Activated naive CD8-positive, alpha-beta T cell treated with anti-CD3 and anti-CD28 coated beads, Interleukin-2, amount 50 U/mL, for 16 hours (primary cell): ENCODE data around the gene SERTAD2.

Source experiments
- DNase-seq: peaks from one replicate; pipeline ENCODE4 v3.0.0-alpha.2; 2020; ENCODE audit warnings: low read depth, low spot score

Gene SERTAD2

GRCh38 chr2:64675860-64676259 lies 22.1 kb upstream of the SERTAD2 start:
- peak; percentile 59 for DNase-seq

GRCh38 chr2:64672708-64673107 lies 19.0 kb upstream of the SERTAD2 start:
- DNase-seq, result no peak

- no peak for DNase-seq
Observed at GRCh38 chr2:64670047-64670446, 16.3 kb upstream of the SERTAD2 start.

- no peak for DNase-seq
Observed at GRCh38 chr2:64669288-64669687, 15.6 kb upstream of the SERTAD2 start.

DNA sequence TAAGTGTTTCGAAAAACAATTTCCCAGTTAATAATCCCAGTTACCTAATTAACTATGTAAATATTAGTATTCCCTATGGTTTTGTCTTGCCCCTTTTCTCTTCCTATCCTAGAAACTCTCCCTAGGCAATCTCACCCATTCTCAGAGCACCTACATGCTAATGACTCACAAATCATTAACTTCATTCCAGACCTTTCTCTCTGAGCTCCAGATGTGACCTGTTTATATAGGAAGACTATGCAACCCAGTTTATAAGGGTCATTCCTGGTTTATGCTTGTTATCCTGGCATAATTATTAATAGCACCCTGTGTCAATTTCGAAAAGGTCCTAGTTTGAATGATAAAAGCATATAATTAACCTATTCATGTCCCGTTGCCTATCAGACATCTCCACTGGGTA lies 14.8 kb upstream of the SERTAD2 start:
- no peak for DNase-seq

DNA sequence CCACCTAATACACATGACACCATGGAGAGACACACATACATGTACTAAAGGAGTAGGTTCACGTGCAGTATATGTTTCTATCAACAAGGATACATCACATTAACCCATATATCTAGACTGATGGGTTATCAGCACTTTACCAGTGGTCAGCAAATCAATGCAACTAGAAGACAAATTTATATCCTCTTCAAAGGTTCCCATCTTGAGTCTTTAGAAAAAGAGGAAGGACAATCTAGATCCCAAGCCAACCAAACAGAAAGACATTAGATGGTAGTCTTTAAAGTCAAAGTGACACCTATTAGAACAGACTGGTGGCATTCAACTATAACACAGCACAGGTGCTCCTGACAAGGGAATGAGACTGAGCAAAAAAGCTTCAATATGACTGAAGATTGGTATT lies 13.8 kb upstream of the SERTAD2 start:
- no peak for DNase-seq

DNA sequence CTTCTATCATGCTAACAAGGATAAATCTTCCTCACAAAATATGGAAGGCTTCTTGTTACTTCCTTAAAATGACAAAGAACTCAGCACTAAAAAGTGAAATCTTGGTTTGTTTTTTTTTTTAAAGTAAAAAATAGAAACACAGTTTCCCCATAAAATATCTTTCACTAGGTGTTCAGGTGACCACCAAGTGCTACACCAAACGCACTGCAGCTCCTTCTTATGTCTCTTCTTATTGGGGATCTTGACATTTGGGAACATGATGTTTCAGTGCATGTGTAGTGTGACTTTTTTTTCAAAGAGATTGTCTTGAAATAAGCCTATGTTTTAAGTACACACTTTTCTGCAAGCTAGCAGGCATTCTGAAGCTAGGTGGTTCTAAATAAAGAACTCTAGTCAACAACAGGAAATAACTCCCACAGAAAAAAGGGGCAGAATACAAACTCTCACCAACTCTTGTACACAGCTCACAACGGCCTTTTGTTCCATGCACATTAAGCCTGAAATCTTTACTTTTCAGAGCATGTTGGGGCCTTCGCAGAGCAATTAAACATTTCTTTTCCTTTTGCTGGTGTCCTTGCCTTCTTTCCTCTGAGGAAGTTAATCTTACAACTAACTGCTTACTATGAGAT lies 13.2 kb upstream of the SERTAD2 start:
- DNase-seq, result no peak

GRCh38 chr2:64665709-64666108 lies 12.0 kb upstream of the SERTAD2 start:
- no peak for DNase-seq

- DNase-seq, result no peak
Observed at GRCh38 chr2:64663402-64663801, 9.7 kb upstream of the SERTAD2 start.

GRCh38 chr2:64661741-64662169 lies 8.0 kb upstream of the SERTAD2 start:
- no peak for DNase-seq

DNA sequence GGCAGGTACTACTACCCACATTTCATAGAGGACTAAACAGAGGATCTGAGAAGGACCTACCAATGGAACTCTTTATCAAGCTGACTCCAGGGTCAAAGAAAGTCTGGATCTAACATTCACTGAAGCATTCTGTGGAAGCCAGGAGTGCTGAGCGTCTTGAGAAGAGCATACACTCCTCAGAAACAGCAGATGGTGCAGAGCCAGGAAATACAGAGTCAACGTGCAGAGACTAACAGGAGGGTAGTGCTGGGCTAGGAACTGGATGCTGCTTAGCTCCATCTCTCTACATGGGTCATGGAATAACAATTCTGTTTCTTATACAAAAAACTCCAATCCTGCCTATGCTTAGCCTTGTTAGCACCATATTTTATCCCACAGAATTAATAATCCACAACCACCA lies 5.5 kb upstream of the SERTAD2 start:
- DNase-seq, result no peak

DNA sequence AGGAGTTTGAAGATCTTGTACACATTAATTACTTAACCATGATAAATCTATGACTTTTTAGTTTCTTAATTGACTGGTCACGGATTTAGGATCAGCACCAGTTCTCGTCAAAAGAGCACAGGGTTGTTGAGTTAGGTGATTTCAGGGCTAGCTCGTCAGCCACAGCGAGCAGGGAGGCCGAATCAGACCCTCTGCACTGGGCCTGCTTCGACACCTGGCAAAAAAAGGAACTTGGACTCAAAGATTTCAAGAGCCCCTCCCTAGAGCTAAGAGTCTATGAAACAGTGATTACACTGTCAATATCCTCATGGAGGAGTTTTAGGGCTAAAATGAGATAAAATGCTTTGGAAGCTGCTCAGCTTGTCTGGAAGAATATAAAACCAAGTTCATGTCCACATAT lies 4.6 kb upstream of the SERTAD2 start:
- no peak for DNase-seq

GRCh38 chr2:64657411-64657810 lies 3.7 kb upstream of the SERTAD2 start:
- DNase-seq, result no peak

DNA sequence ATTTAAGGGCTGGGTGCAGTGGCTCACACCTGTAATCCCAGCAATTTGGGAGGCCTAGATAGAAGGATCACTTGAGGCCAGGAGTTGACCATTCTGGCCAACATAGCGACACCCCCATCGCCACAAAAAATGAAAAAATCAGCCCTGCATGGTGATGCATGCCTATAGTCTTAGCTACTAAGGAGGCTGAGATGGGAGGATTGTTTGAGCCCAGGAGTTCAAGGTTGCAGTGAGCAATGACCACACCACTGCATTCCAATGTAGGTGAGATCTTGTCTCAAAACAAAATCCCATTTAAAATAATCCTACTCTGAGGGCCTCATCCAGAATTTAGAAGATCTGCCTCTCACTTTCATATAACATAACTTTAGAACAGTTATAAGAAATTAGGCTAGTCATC lies 2.7 kb upstream of the SERTAD2 start:
- DNase-seq, result no peak

GRCh38 chr2:64655873-64656272 lies 2.2 kb upstream of the SERTAD2 start:
- no peak for DNase-seq

DNA sequence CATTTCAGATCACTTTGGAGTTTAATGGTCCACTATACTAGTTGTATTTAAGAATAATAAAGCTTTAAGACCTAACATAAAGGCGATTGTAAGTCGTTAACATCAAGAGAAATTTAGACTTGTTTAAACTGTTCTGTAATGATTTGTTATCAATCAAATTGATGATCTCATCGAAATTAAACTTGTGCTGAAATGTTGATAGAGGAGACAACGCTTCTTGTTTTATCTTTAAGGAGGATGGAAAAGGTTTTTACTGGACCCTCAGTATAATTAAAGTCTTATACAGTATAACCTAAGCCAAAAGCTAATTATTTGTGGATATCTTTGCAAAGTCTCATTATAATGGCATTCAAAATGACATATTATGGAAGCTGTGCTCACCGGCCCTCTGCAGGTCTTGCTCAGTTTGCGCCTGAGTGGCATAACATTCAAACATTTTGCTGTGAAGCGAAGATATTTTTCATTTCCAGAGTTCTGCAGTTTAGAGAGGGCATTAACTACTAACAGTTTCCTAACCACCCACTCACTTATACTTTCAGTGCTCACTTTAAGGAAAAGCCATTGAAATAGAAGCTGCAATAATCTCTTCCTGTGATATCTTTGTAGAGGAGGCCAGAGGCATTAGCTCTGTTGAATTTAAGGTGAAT lies 1.4 kb upstream of the SERTAD2 start:
- no peak for DNase-seq

- peak; percentile 31 for DNase-seq
Observed at GRCh38 chr2:64654063-64654811, 524 bp upstream of the SERTAD2 start.

GRCh38 chr2:64652231-64653108 lies 1.2 kb downstream of the SERTAD2 start:
- DNase-seq, result no peak

GRCh38 chr2:64651590-64651989 lies 2.1 kb downstream of the SERTAD2 start:
- no peak for DNase-seq

- no peak for DNase-seq
Observed at GRCh38 chr2:64650722-64651338, 2.9 kb downstream of the SERTAD2 start.

DNA sequence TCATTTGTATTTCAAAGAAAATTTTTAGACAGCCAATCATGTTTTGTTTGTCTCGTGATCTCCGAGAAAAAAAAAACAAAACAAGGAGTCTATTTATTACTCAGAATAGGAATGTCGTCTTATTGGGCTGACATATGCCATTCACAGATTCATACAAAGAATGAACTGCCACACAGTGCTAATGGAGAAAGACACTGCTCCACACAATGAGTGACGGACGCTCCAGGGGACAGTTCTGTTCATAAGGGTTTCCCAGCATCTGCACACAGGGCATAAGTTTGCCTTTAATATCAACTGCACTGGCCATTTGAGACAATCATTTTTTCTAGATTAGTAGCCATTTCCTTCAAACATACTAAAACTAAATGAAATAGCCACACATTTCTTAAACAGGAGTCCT lies 3.4 kb downstream of the SERTAD2 start:
- no peak for DNase-seq

- no peak for DNase-seq
Observed at GRCh38 chr2:64649626-64650025, 4.1 kb downstream of the SERTAD2 start.
